Motor neuron (in vitro differentiated cells): ENCODE data around the gene LRRC8B. TPM values are rescaled to one million over a fixed set of nuclear protein-coding genes. Genes with fewer than 3 reads are reported as not detected.

ENCODE experiments used
- ATAC-seq, 8 experiments: fragments of 200-7000 bp; cut with Tn5 transposase; replicated peaks in 6 of 8; 2 replicates each; pipeline ENCODE4 v1.8.0; 2021; ENCODE audit warnings: mild to moderate bottlenecking in 8 of 8, moderate library complexity in 8 of 8
- H3K27ac ChIP-seq, 2 donors: fragments of 250-450 bp; sonication (Bioruptor Pico); 2 replicates each; pipeline ENCODE4 v1.9.0; 2021; ENCODE audit warnings: antibody characterized with exemption in 2 of 2, mild to moderate bottlenecking in 2 of 2, moderate library complexity in 1 of 2
- H3K4me1 ChIP-seq, 2 donors: fragments of 250-450 bp; sonication (Bioruptor Pico); replicated peaks in 1 of 2; 2 replicates each; pipeline ENCODE4 v1.6.1; 2021; ENCODE audit warnings: antibody characterized with exemption in 2 of 2, mild to moderate bottlenecking in 2 of 2, moderate library complexity in 1 of 2
- H3K4me3 ChIP-seq, 5 donors: fragments of 250-450 bp; sonication (Bioruptor Pico); 2 replicates each; pipeline ENCODE4 v1.9.0; 2021; ENCODE audit warnings: antibody characterized with exemption in 5 of 5, mild to moderate bottlenecking in 5 of 5, moderate library complexity in 4 of 5
- WGBS, 10 experiments: fragments of 450-650 bp; shearing (Covaris generic); methylation state at CpG; one replicate each; pipeline ENCODE4 v1.0.0; 2022; 5-methylcytosine and 5-hydroxymethylcytosine counted together
- in situ Hi-C, 9 experiments: fragments of 400-800 bp; cut with MboI; loops; one replicate each; pipeline ENCODE4 v1.15.0; 2021; ENCODE audit warnings: low sequenced_read_pairs in 9 of 9, low pct_unique_long_range_greater_than_20kb in 2 of 9; ENCODE audit not compliant: unreplicated experiment in 9 of 9
- total RNA-seq, 8 experiments: library from RNA; unstranded; fragments of 300-600 nt; gene quantifications; 2 replicates each; pipeline versions ENCODE4 v1.2.3 to v1.2.4, GENCODE V29; 2022

Gene LRRC8B
- total RNA-seq, result 10 to 100 TPM in 7 of 8 experiments, 1 to 10 TPM in 1; 4.2 to 37.3 (median 16.5) TPM

DNA sequence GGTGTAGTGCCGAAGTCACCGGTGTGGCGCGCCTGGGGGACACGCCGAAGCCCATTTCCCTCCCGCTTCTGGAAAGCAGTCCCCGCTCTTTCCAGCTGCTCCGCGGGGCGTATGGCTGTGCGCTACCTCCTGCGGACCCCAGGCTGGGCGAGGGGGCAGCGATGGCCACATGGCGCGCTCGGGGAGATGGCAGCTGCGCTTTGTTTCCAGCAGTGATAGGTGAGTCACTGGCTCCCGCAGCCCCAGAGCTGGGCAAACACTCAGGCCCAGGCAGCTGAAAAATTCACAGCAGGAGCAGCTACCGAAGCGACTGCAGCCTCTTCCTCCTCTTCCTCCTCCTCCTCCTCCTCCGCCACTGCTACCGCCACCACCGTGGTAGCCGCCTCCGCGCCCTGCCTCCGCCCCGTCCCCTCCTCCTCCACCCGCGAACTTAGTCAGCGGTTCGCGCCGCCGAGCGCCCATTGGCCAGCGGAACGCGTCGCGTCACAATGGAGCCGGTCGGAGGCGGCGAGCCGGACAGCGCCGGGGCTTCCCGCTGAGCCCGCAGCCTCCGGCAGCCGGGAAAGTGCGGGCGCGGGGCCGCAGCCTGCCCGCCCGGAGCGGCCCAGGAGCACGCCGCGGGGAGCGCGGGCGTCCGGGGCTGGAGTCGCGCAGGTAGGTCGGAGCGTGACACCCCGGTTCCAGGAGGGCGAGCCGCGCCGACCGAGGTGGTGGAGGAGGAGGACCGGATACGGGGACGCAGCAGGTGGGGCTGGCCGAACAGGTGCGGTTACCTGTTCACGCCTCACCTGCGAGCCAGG lies at the start of gene LRRC8B:
TSS of gene LRRC8B (plus strand) at position 461 of the 800 bp plus-strand sequence. CDS start 57,822 bp downstream, outside the sequence.
- peak; percentile 90 to 98 (median 92) for ATAC-seq
- WGBS, 10 experiments, result 0% methylated on average over 1 to 21 of the region's 85 CpGs; no CpG with 5 or more reads in 5 of the 10 experiments
- peaks cover 25% of the 10 kb centered on the region in 2 donors for H3K4me1 ChIP-seq
- H3K4me3 ChIP-seq, result peak within 1 kb of the TSS; percentile 76 to 92 (median 91)
- in situ Hi-C loops, result loop anchor here in 2 of 9 experiments (25.0 kb wide), 2 partner anchors 88 to 238 kb away; no protein-coding TSS in a partner anchor
- peak within 1 kb of the TSS; percentile 87 to 89 for H3K27ac ChIP-seq

- WGBS, 10 experiments, result 0 to 75% (median 54%) methylated on average over 1 of the region's 1 CpG; no CpG with 5 or more reads in 4 of the 10 experiments
- no peak overlapping the region for H3K27ac ChIP-seq
- no peak overlapping the region for H3K4me3 ChIP-seq
- ATAC-seq, result no peak
- no peaks in the 10 kb centered on the region for H3K4me1 ChIP-seq
- in situ Hi-C loops, result loop anchor here in 2 of 9 experiments (25.0 kb wide), 2 partner anchors 287 to 512 kb away; partner anchors contain the start of gene ZNF326 (in 1 of the 2)
Measured at GRCh38 chr1:89475269-89475668, 49.4 kb upstream of the LRRC8B start.

- Histone ChIP-seq H3K27ac (no peak overlapping the region), H3K4me3 (no peak overlapping the region), H3K4me1 (no peaks in the 10 kb centered on the region)
- WGBS, 10 experiments, result 14 to 100% (median 70%) methylated on average over 1 of the region's 1 CpG; no CpG with 5 or more reads in 1 of the 10 experiments
- in situ Hi-C loops, result loop anchor here in 2 of 9 experiments (25.0 kb wide), 2 partner anchors 286 to 511 kb away; partner anchors contain the start of gene ZNF326 (in 1 of the 2)
- ATAC-seq, result no peak
Measured at GRCh38 chr1:89476072-89476471, 48.6 kb upstream of the LRRC8B start.

- Histone ChIP-seq H3K27ac (no peak overlapping the region), H3K4me1 (no peaks in the 10 kb centered on the region), H3K4me3 (no peak overlapping the region)
- 0 to 39% (median 27%) methylated on average over 1 to 3 of the region's 3 CpGs; no CpG with 5 or more reads in 2 of the 10 experiments for WGBS, 10 experiments
- in situ Hi-C loops, result loop anchor here in 2 of 9 experiments (25.0 kb wide), 2 partner anchors 279 to 504 kb away; partner anchors contain the start of gene ZNF326 (in 1 of the 2)
- ATAC-seq, result peak; percentile 83 to 95 (median 88)
Measured at GRCh38 chr1:89483010-89483756, 41.4 kb upstream of the LRRC8B start.

- H3K27ac ChIP-seq, result no peak overlapping the region
- ATAC-seq, result no peak
- in situ Hi-C loops, result loop anchor here in 2 of 9 experiments (25.0 kb wide), 2 partner anchors 279 to 504 kb away; partner anchors contain the start of gene ZNF326 (in 1 of the 2)
- no peak overlapping the region for H3K4me3 ChIP-seq
- WGBS, 10 experiments, result 70 to 100% (median 100%) methylated on average over 1 of the region's 1 CpG; no CpG with 5 or more reads in 4 of the 10 experiments
- no peaks in the 10 kb centered on the region for H3K4me1 ChIP-seq
Measured at GRCh38 chr1:89483757-89484077, 40.9 kb upstream of the LRRC8B start.

DNA sequence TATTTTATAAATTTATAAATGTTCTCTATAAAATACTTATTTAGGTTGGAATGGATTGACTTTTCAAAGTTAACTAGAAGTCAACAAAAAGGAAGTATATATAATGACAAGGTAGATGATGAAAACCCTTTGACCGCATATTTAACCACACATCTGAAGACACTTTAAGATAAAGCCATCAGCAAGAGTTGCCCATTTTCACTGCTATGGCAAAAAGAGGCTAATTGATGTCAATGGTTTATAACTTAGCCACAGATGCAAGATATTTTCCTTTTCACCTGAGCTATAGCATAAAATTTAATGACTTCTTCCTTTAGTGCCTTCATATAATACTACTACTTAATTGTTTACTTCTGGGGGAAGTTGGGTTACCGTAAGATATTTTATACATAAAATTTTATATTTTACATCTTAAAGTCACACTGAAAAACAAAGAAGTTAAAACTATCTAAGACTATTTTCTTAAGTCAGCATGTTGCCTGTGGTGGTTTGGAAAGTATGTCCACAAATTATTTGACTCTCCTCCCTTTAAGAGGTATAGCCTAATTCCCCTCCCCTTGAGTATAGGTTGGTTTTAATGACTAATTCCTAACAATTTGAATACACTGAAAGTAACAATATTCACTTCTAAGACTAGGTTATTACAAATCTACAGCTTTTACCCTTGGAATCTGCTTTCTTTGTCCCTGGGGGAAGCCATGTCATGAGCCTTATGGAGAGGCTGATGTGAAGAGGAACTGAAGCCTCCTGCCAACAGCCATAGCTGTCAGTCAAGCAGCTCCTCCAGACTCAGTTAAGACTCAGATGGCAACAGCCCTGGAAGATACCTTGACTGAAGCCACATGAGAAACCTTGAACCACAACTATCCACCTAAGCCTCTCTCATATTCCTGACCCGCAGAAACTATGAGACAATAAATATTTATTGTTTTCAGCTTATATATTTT lies 40.3 kb upstream of the LRRC8B start:
- no peaks in the 10 kb centered on the region for H3K4me1 ChIP-seq
- H3K27ac ChIP-seq, result no peak overlapping the region
- in situ Hi-C loops, result loop anchor here in 2 of 9 experiments (25.0 kb wide), 2 partner anchors 278 to 503 kb away; partner anchors contain the start of gene ZNF326 (in 1 of the 2)
- no peak overlapping the region for H3K4me3 ChIP-seq
- no peak for ATAC-seq
- 0 to 86% (median 60%) methylated on average over 1 to 3 of the region's 3 CpGs for WGBS, 10 experiments

- no peaks in the 10 kb centered on the region for H3K4me1 ChIP-seq
- in situ Hi-C loops, result loop anchor here in 2 of 9 experiments (25.0 kb wide), 2 partner anchors 274 to 499 kb away; partner anchors contain the start of gene ZNF326 (in 1 of the 2)
- no peak overlapping the region for H3K27ac ChIP-seq
- 0 to 100% (median 81%) methylated on average over 1 to 2 of the region's 2 CpGs; no CpG with 5 or more reads in 1 of the 10 experiments for WGBS, 10 experiments
- no peak overlapping the region for H3K4me3 ChIP-seq
- no peak for ATAC-seq
Measured at GRCh38 chr1:89487972-89488371, 36.7 kb upstream of the LRRC8B start.

DNA sequence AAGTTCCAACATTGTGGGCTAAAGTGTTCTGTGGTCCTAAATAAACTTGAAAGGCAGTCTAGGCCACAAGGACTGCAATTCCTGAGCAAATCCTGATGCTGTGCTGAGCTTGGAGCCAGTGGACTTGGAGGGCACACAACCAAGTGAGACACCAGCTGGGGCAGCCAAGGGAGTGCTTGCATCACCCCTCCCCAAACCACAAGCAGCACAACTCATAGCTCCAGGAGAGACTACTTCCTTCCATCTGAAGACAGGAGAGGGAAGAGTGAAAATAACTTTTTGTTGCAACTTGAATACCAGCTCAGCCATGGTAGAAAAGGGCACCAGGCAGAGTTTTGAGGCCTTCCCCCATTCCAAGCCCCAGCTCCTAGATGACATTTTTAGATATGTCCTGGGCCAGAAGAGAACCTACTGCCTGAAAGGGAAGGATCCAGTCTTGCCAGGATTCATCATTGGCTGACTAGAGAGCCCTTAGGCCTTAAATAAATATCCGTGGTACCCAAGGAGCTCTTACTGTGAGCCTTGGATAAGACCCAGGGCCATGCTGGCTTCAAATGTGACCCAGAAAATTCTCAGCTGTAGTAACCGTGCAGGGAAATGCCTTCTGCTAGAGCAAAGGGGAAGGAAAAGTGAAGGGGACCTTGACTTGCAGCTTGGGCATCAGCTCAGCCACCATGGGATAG lies 35.4 kb upstream of the LRRC8B start:
- Histone ChIP-seq H3K4me1 (no peaks in the 10 kb centered on the region), H3K27ac (no peak overlapping the region), H3K4me3 (no peak overlapping the region)
- no peak for ATAC-seq
- 29 to 100% (median 78%) methylated on average over 1 to 2 of the region's 2 CpGs; no CpG with 5 or more reads in 3 of the 10 experiments for WGBS, 10 experiments
- in situ Hi-C loops, result loop anchor here in 2 of 9 experiments (25.0 kb wide), 2 partner anchors 273 to 498 kb away; partner anchors contain the start of gene ZNF326 (in 1 of the 2)

GRCh38 chr1:89490389-89490788 lies 34.2 kb upstream of the LRRC8B start:
- in situ Hi-C loops, result loop anchor here in 2 of 9 experiments (25.0 kb wide), 2 partner anchors 272 to 497 kb away; partner anchors contain the start of gene ZNF326 (in 1 of the 2)
- WGBS, 10 experiments, result 20 to 100% (median 100%) methylated on average over 1 to 3 of the region's 3 CpGs; no CpG with 5 or more reads in 4 of the 10 experiments
- Histone ChIP-seq H3K4me3 (no peak overlapping the region), H3K27ac (no peak overlapping the region), H3K4me1 (no peaks in the 10 kb centered on the region)
- ATAC-seq, result no peak

DNA sequence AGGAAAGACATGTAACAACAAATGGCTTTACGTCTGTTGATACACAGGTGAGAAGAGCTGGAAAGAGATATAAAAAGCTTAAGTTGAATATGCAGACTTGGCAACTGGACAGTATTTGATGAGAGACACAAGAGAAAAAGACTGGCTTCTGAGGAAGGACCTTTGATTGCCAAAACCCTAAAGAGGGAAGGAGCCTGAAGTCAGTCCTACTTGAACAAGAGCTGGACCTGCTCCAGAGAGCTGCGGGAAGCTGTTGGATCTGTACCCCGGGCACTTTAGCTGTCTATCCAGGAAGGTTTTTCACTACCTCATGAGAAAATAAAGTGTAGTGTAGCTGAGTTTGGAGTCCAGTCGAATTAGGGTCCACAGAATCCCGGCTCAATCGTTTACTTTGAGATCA lies 25.3 kb upstream of the LRRC8B start:
- ATAC-seq, result no peak
- in situ Hi-C loops, result loop anchor here in 2 of 9 experiments (25.0 kb wide), 2 partner anchors 263 to 488 kb away; partner anchors contain the start of gene ZNF326 (in 1 of the 2)

DNA sequence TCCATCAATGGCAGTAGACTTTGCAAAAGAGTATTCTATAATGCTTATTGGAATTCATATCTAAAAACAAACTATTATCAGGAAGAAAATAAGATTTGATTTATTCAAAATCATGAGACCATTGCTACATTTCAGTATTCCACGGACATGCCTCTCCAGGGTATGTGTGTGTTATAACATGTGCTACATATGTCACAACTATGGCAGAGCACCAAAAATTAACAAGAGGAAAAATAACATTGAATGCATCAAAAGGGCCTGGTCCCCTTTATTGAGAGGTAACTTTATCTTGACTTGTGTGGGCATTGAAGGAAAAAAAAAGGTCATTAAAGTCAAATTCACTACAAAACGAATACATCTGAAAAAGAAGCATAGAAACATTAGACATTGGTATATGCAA lies 22.6 kb upstream of the LRRC8B start:
- in situ Hi-C loops, result loop anchor here in 2 of 9 experiments (25.0 kb wide), 2 partner anchors 110 to 260 kb away; no protein-coding TSS in a partner anchor
- ATAC-seq, result no peak
- H3K4me1 ChIP-seq, result no peaks in the 10 kb centered on the region
- H3K27ac ChIP-seq, result no peak overlapping the region
- 5 to 85% (median 67%) methylated on average over 1 to 2 of the region's 2 CpGs for WGBS, 10 experiments
- no peak overlapping the region for H3K4me3 ChIP-seq

More for the DNA sequence above, 25.3 kb upstream of the LRRC8B start:
- H3K27ac ChIP-seq, result no peak overlapping the region
- no peak overlapping the region for H3K4me3 ChIP-seq
- WGBS, 10 experiments, result 40 to 98% (median 77%) methylated on average over 3 to 6 of the region's 6 CpGs; no CpG with 5 or more reads in 1 of the 10 experiments
- H3K4me1 ChIP-seq, result no peaks in the 10 kb centered on the region
